Epithelial cell of proximal tubule (primary cell): ENCODE results near the gene SCAMP5. TPM values are rescaled to one million over a fixed set of nuclear protein-coding genes. Genes with fewer than 3 reads are reported as not detected.

ENCODE experiments used
- DNase-seq: peaks from one replicate; pipeline ENCODE4 v3.0.0-alpha.2; 2011; ENCODE audit warnings: low read depth
- H3K4me3 ChIP-seq: 2 replicates; pipeline ENCODE4 v1.5.1; 2011; ENCODE audit warnings: low read depth, mild to moderate bottlenecking, low read length
- CTCF ChIP-seq: conservative IDR thresholded peaks from 2 replicates; pipeline ENCODE4 v1.5.1; 2012; ENCODE audit warnings: low read depth, mild to moderate bottlenecking, low read length
- total RNA-seq: library from RNA; depleted of rRNA; stranded (reverse); fragments of >200 nt; gene quantifications from 2 replicates; pipeline ENCODE4 v1.2.3, GENCODE V29; 2015

Gene SCAMP5
- total RNA-seq, 1 donor from 2014 or later, result 4.7 TPM

- no peak for TF ChIP-seq CTCF
- H3K4me3 ChIP-seq, result no peak overlapping the region
- DNase-seq, result no peak
Observed at GRCh38 chr15:75027551-75027950, 32.2 kb downstream of the SCAMP5 start.

DNA sequence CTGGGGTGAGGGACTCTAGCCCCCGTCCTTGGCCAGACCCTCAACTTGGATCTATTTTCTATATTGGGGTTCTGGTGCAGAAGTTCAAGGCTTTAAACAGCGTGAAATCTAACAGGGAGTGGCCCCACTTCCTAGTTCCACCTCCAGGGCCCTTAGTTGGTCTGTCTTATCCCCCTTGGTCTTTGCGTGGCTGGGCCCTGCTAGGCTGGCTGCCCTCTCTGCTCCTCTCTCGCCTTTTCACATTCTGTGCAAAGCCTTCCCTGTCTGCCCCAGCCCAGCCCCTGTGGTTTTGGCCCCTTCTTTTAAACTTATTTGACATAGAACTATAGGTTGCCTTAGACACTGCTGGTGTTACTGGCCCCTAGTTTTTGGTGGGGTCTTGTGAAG lies 33.6 kb downstream of the SCAMP5 start:
- DNase-seq, result no peak
- H3K4me3 ChIP-seq, result no peak overlapping the region
- TF ChIP-seq CTCF, result no peak

DNA sequence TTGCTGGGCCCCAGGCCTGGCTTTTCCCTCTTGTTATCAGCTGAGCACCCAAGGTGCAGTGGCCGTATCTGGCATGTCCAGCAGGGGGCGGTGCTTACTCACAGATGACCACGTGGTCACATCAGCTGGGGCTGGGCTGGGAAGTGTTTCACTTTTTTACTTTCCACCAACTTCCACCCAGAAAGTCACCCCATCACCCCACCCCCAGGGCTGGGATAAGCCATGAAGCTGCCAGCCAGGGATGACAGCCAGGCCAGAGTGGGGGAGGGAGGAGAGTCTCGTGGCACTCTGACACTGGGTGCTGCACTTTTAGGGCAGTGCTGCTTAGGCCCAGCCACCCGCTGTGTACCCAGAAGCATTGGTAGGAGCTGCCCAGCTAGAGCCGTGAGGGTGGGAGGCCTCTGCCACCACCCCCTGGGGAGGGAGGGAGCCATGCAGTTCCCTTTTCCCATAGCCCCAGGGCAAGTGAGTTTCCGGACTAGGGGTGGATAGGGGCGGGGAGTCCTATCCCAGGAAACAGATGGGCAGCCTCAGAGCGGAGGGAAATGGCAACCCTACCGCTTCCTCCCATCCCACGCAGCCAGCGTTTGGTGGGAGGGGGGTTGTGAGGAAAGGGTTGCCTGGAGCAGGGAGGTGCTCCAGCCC lies 34.1 kb downstream of the SCAMP5 start:
- H3K4me3 ChIP-seq, result no peak overlapping the region
- peak; percentile 90 for TF ChIP-seq CTCF
- no peak for DNase-seq

GRCh38 chr15:75030023-75030413 lies 34.7 kb downstream of the SCAMP5 start:
- no peak for DNase-seq
- no peak for TF ChIP-seq CTCF
- no peak overlapping the region for H3K4me3 ChIP-seq

DNA sequence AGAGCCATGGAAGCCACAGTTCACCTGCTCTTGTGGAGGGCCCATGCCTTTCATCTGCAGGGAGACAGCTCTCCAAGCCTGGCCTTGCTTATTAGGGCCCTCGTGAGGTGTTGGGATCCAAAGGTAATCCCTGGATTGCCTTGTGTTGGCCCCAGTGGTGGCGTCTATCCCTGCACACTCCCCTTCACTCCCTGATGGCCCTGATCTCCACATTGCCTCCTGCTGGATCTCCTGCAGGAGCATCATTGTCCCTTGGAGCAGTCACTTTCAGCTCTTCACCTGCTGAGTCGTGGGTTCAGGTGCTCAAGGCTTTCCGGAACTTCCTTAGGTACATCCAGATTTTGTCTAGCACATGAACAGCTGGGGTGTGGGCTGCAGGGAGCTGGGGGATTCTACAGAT lies 35.1 kb downstream of the SCAMP5 start:
- TF ChIP-seq CTCF, result no peak
- no peak overlapping the region for H3K4me3 ChIP-seq
- no peak for DNase-seq

DNA sequence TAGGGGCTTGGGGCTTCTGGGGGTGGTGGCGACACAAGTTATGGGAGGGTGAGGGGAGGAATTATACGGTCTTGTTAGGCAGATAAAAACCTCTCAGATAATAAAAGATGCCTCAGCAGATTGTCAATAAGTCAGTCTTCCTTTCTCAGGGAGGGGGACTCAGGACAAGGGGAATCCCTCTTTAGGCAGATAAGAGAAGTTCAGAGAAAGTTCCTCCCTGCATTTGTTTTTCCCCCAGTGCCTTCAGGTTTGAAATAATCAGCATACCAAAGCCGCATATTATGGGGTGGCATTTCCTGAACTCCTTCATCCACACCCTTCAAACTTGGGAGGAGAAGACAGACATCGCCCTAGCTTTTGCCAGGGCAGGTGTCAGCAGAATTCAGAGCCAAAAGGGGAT lies 36.5 kb downstream of the SCAMP5 start:
- no peak overlapping the region for H3K4me3 ChIP-seq
- no peak for TF ChIP-seq CTCF
- no peak for DNase-seq

GRCh38 chr15:75032395-75032794 lies 37.0 kb downstream of the SCAMP5 start:
- TF ChIP-seq CTCF, result no peak
- DNase-seq, result no peak

More at GRCh38 chr15:75032395-75032794, 37.0 kb downstream of the SCAMP5 start:
- H3K4me3 ChIP-seq, result no peak overlapping the region
